IMR-90 (cell line): ENCODE measurements around the gene DZIP1.

ENCODE experiments used
- BHLHE40 ChIP-seq: fragments of 150-350 bp; IDR thresholded peaks from 2 replicates; pipeline ENCODE4 v1.6.1; 2016; ENCODE audit warnings: mild to moderate bottlenecking, low read depth, low read length
- CEBPB ChIP-seq: IDR thresholded peaks from 2 replicates; pipeline ENCODE4 v1.6.1; 2012; ENCODE audit warnings: low read depth, low read length, improper control_type of control experiment
- CTCF ChIP-seq: conservative IDR thresholded peaks from 2 replicates; pipeline ENCODE4 v1.5.1; 2012; ENCODE audit warnings: mild to moderate bottlenecking, low read depth, low read length, improper control_type of control experiment
- MAFK ChIP-seq: IDR thresholded peaks from 2 replicates; pipeline ENCODE4 v1.6.1; 2012; ENCODE audit warnings: low read depth, low read length, improper control_type of control experiment
- MAZ ChIP-seq: IDR thresholded peaks from 2 replicates; pipeline ENCODE4 v1.6.1; 2012; ENCODE audit warnings: low read depth, mild to moderate bottlenecking, low read length, improper control_type of control experiment, moderate library complexity, borderline replicate concordance
- MXI1 ChIP-seq: IDR thresholded peaks from 2 replicates; pipeline ENCODE4 v1.6.1; 2012; ENCODE audit warnings: low read depth, mild to moderate bottlenecking, low read length, moderate library complexity, borderline replicate concordance
- NFE2L2 ChIP-seq: fragments of 150-350 bp; IDR thresholded peaks from 2 replicates; pipeline ENCODE4 v1.6.1; 2016; ENCODE audit warnings: low read depth, mild to moderate bottlenecking, low read length
- POLR2A ChIP-seq: IDR thresholded peaks from 2 replicates; pipeline ENCODE4 v1.6.1; 2012; ENCODE audit warnings: mild to moderate bottlenecking, low read depth, low read length
- RAD21 ChIP-seq: IDR thresholded peaks from 2 replicates; pipeline ENCODE4 v1.6.1; 2012; ENCODE audit warnings: low read length, improper control_type of control experiment
- RFX5 ChIP-seq: IDR thresholded peaks from 2 replicates; pipeline ENCODE4 v1.8.0; 2012; ENCODE audit warnings: low read depth, mild to moderate bottlenecking, low read length, moderate library complexity
- SMC3 ChIP-seq: fragments of 150-350 bp; IDR thresholded peaks from 2 replicates; pipeline ENCODE4 v1.6.1; 2016; ENCODE audit warnings: low read depth, mild to moderate bottlenecking, antibody characterized with exemption, low read length, moderate library complexity
- TF ChIP-seq, protein P1 (sequence below): fragments of 150-350 bp; IDR thresholded peaks from 2 replicates; pipeline ENCODE4 v1.6.1; 2017; ENCODE audit warnings: mild to moderate bottlenecking, antibody characterized with exemption, low read length, low read depth
- TF ChIP-seq, protein P2 (sequence below): fragments of 150-350 bp; IDR thresholded peaks from 2 replicates; pipeline ENCODE4 v1.6.1; 2016; ENCODE audit warnings: low read depth, mild to moderate bottlenecking, low read length, moderate library complexity, borderline replicate concordance

GRCh38 chr13:95544293-95544692 lies 100.2 kb downstream of the DZIP1 start:
- no peak for TF ChIP-seq MAFK
- TF ChIP-seq NFE2L2 = no peak
- no peak for TF ChIP-seq RFX5
- TF ChIP-seq SMC3 = no peak
- no peak for TF ChIP-seq POLR2A
- TF ChIP-seq RAD21 = no peak
- TF ChIP-seq CTCF = no peak
- no peak for TF ChIP-seq MXI1
- no peak for TF ChIP-seq BHLHE40
- TF ChIP-seq, protein P1, sequence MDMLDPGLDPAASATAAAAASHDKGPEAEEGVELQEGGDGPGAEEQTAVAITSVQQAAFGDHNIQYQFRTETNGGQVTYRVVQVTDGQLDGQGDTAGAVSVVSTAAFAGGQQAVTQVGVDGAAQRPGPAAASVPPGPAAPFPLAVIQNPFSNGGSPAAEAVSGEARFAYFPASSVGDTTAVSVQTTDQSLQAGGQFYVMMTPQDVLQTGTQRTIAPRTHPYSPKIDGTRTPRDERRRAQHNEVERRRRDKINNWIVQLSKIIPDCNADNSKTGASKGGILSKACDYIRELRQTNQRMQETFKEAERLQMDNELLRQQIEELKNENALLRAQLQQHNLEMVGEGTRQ = no peak
- TF ChIP-seq, protein P2, sequence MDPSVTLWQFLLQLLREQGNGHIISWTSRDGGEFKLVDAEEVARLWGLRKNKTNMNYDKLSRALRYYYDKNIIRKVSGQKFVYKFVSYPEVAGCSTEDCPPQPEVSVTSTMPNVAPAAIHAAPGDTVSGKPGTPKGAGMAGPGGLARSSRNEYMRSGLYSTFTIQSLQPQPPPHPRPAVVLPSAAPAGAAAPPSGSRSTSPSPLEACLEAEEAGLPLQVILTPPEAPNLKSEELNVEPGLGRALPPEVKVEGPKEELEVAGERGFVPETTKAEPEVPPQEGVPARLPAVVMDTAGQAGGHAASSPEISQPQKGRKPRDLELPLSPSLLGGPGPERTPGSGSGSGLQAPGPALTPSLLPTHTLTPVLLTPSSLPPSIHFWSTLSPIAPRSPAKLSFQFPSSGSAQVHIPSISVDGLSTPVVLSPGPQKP = no peak
- no peak for TF ChIP-seq CEBPB
- TF ChIP-seq MAZ = no peak
